Keratinocyte (primary cell): ENCODE measurements around the gene DDX6.
"Not testable (repeated sequence)": the region's sequence is repeated elsewhere in the genome, so short reads cannot be mapped to it uniquely, and the experiment has no call there.

Experiments used
- CTCF ChIP-seq, 3 experiments: IDR thresholded peaks in 1 of 3; conservative IDR thresholded peaks in 1 of 3; optimal IDR thresholded peaks in 1 of 3; 2 replicates in 2 of 3; 3 replicates in 1 of 3; pipeline versions ENCODE3 to v1.5.1; 2011; ENCODE audit warnings: low read length in 3 of 3, mild to moderate bottlenecking in 3 of 3, moderate library complexity in 2 of 3, control low read depth in 1 of 3, inconsistent platforms in 1 of 3; ENCODE audit not compliant: insufficient read depth in 2 of 3; ENCODE audit errors: extremely low read depth in 1 of 3
- EZH2 ChIP-seq: IDR thresholded peaks from one replicate; pipeline ENCODE4 v1.6.1; 2012; ENCODE audit warnings: inconsistent platforms, mild to moderate bottlenecking, low read length, moderate library complexity

DNA sequence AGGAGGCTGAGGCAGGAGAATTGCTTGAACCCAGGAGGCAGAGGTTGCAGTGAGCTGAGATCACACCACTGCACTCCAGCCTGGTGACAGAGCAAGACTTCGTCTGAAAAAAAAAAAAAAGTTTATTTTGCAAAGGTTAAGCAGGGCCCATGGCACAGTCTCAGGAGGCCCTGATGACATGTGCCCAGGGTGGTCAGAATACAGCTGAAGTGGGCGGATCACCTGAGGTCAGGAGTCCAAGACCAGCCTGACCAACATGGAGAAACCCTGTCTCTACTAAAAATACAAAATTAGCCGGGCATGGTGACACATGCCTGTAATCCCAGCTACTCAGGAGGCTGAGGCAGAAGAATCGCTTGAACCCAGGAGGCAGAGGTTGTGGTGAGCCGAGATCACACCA lies 76.5 kb downstream of the DDX6 start:
- not testable (repeated sequence) for TF ChIP-seq EZH2; CTCF (optimal IDR thresholded peaks at IDR 0.05 in 1 of 3, IDR thresholded peaks at IDR 0.05 in 1 of 3, conservative IDR thresholded peaks at IDR 0.05 in 1 of 3; ENCODE audit: extremely low read depth in 1 of 3, insufficient read depth in 2 of 3, low read length in 3 of 3)
